ENCODE data around the gene PTPRD. TPM values are rescaled to one million over a fixed set of nuclear protein-coding genes. Genes with fewer than 3 reads are reported as not detected.
"Not testable (repeated sequence)": the region's sequence is repeated elsewhere in the genome, so short reads cannot be mapped to it uniquely, and the experiment has no call there.

The PTPRD gene
- total RNA-seq, 1 donor from 2014 or later = 20.9 TPM

DNA sequence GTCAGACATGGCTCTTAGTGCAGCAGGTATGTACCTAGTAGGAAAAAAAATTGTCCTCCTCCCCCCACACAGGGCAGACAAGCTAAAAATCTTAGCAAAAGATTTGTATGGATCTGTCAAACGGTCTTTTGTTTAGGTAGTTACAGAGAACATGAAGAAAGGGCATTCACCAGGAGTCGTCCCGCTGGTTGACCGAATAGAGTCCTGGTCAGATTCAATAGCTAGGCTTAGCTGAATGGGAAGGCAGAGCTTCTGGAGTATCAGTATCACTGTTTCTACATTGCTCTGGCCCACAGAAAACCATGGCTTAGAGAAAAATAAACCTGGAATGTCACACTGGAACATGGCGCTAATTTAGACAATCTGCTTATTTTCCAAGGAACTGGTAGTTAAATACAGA lies 642.3 kb downstream of the PTPRD start:
- DNase-seq (ENCODE audit: low spot score) = no peak

DNA sequence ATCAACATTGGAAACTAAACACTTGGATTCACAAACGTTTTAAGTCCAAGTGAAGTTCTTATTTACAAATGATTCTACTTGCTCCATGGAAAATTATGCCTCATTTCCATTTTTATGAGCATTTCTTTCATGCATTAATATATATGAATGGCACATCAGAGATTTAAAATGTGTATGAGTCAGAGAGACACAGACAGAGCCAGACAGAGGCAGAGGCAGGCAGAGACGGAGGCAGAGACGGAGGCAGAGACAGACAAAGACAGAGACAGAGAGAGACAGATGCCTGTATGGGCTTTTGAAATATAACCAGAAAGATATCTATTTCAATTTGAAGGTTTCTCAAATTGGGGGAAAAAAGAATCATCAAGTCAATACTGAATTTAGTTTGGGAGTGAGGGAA lies 649.0 kb downstream of the PTPRD start:
- DNase-seq (ENCODE audit: low spot score) = no peak

DNA sequence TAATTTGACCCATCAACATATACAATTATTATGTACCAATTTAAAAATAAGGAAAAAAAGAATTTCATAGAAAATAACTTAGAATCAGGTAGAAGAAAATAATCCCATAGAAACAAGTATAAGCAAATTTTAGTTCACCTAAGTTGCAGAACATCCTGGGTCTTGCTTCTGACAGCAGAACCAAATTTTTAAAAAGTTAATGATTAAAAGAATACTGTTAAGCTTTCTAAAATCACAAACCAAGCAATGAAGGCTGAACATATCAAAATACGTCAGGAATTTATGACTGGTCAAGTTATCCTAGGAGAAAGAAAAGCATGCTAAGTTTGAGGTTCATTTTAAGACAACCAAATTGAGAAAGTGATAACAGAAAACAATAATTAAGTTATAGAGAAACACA lies 650.9 kb downstream of the PTPRD start:
- no peak for DNase-seq (ENCODE audit: low spot score)

DNA sequence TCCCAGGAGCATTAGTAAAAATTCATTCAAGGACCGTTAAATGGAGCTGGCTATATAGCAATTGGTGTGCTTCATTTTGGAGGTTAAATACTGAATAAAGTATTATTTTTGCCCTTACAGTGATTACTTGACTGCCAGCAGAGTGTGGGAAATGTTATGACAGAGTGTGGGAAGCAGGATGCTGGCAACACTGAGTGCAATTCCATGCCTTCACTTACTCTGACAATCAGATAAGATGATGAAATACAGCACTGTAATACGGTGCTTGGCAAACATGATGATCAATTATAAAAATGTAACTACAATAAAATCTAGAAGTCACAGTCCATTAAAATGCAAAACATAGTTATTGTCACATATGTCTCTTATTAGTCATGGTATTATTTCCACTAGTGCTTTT lies 651.3 kb downstream of the PTPRD start:
- no peak for DNase-seq (ENCODE audit: low spot score)

DNA sequence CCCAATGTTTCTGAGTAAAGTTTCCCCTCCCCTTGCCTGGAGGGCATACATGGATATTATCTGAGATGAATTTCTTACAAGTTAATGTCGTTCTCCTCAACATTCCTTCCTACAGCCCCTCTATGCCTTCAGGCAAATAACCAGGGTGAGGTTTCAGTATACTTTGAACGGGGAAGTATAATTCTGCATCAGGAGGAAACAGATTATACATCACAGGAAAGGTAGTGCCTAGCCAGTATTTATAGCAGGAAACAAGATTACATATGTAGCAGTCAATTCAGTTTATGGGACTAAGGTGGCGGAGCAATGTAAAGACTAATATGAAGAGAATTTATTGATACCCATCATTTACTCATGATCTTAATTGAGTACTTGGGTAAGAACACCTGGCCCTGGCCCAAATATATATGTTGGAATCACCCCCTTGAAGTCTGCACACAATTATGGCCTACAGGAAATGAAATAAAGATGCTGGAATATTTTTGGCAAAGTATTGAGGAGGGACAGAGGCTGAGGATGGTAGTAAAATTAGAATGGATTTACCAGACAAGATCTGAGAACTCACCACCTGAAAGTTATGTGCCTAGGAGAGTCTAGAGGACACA lies 661.1 kb downstream of the PTPRD start:
- no peak for DNase-seq (ENCODE audit: low spot score)

DNA sequence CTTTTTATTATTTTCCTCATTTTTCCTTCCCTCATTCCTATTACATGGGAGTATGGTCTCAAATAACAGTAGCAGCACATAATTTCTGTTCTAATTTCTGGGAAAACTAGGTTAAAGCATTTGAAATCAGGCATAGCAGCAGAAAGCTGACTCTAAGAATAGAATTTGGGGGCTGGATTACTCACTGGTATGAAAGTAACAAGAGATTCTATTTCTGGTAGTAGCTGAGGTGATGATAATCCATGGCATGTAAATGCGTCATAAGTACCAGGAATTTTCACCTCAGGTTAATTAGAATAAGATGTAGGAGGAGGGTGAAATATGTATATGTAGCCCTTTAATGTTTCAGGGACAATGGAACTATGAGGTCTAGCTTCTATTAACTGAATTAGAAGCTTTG lies 662.0 kb downstream of the PTPRD start:
- DNase-seq (ENCODE audit: low spot score) = no peak

DNA sequence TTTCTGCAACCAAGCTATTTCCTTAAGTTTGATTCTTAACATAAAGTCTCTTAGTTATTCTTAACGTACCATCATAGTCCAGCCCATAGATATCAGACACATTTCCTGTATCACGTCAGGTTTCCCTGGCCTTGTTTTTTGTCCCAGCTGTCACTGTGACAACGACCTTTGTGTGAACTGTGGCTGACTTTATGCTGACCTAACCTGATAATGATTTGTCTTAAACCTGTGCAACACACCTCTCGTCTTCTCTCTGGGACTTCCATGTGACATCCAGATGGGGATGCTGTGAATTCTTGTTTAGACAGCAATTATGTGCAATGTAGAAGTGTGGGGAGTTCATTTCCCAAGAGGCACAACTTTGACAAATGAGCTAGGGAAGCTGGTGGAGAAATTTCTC lies 662.8 kb downstream of the PTPRD start:
- DNase-seq (ENCODE audit: low spot score) = no peak

DNA sequence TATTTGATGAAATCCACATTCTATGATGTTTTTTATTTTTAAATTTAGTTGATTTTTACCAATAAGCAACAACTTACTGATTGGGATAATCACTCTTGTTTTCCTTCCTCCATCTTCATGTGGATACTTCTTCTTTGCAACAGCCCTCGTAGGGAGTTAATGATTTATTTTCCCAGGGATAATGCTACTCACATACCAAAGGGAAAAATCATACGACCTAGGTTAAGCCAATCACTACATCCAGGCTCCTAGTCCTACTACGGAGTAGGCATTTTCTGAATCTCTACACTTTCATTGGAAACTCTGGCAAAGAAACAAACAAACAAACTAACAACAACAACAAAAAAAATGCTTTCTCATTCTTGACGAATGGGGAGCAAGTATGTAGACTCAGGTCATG lies 663.4 kb downstream of the PTPRD start:
- DNase-seq (ENCODE audit: low spot score) = no peak

DNA sequence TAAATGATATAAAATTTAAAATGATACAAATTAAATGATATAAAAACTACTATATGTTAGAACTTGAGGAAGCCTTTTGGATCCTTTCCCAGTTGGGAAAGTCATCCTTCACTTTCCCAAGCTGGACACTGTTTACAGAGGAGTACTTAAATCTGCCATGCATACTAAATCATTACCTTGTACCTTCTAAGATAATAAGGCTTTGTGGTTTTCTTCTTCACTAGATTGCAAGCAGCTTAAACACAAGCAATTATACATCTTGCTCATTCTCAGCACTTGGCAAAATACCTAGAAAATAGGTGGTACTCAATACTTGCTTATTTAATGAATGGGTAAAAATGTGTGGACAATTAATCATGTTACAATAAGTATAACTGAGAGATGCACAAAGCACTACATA lies 666.8 kb downstream of the PTPRD start:
- DNase-seq (ENCODE audit: low spot score) = no peak

DNA sequence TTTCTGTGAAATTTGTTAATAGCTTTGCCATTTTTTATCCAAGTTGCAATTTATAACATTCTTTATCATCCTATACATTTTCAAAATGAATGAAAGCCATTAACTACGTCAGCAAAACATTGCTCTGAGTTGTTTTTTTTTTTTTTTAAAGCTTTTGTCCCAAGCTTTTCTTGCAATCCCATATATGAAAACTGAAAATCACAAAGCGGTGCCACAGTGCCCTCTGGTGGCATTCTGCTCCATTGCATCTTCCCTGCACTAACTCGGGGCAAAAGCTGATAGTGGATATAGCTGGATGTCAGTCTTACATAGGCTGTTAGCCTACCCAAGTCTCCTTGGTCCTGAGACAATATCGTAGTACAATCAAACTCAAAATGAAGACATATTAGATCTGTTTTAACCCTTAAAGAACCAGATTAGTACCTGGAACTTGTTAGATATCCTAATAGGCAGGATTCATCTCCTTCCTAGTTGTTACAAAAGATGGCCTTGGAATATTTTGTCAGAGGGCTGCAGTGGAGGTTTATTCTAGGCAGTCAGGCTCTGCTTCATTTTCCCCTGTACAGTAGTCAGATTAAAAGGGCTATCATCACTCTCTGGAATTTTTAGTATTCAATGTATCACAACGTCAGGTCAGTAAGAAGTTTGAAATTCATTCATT lies 669.9 kb downstream of the PTPRD start:
- peak; percentile 48 for DNase-seq (ENCODE audit: low spot score)

DNA sequence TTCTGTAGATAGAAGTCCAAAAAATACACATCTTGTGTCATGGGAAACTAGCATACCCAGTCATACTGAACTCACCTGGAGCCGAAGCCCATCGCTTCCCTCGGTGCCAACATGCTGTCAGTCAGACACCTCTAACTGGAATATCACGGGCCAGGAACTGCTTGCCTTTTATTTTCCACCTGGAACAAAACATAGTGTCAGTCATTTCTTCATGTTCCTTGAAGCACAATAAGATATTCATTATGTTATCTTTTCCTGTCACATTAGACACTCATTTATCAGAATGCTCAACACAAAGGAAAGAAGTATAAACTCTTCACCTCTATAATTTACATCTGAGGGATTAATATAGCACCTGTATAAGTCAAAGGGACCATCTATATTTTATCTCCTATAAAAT lies 674.4 kb downstream of the PTPRD start:
- no peak for DNase-seq (ENCODE audit: low spot score)

DNA sequence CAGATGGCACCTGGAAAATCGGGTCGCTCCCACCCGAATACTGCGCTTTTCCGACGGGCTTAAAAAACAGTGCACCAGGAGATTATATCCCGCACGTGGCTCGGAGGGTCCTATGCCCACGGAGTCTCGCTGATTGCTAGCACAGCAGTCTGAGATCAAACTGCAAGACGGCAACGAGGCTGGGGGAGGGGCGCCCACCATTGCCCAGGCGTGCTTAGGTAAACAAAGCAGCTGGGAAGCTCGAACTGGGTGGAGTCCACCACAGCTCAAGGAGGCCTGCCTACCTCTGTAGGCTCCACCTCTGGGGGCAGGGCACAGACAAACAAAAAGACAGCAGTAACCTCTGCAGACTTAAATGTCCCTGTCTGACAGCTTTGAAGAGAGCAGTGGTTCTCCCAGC lies 681.3 kb downstream of the PTPRD start:
- not testable (repeated sequence) for DNase-seq (ENCODE audit: low spot score)

DNA sequence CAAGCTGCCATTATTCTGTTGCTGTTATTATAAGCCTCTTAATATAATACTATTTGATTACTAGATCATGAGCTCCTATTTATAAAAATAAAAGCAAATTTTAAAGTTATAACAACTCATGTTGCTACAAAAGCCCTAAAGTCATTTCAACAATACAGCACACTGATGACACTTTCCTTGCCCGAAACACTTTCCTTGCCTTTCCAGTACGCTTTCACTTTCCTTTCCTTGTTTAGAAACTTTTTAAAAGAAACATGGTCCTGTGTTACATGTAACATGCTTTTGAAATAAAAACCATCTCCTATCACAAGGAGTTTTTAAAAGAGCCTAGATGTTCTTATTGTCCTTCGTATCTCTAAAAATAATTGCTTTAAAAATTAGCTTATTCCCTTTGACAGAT lies 688.4 kb downstream of the PTPRD start:
- DNase-seq (ENCODE audit: low spot score) = no peak

DNA sequence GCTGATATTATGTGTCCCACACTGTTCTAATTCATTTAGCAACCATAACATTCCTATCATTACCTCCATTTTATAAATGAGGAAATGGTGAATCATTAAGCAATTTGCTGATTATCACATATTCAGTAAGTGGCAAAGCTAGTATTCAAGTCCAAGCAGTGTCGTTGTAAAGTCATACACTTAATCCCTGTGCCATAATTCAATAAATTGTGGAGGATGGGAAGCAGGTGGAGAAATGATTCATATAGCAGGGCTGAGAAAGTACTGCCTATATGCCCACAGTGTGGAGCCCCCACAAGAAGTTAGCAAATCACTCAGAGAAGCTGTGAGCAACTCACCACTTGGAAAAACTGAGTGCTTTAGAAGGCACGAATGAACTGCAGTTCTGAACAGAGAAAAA lies 691.0 kb downstream of the PTPRD start:
- no peak for DNase-seq (ENCODE audit: low spot score)

DNA sequence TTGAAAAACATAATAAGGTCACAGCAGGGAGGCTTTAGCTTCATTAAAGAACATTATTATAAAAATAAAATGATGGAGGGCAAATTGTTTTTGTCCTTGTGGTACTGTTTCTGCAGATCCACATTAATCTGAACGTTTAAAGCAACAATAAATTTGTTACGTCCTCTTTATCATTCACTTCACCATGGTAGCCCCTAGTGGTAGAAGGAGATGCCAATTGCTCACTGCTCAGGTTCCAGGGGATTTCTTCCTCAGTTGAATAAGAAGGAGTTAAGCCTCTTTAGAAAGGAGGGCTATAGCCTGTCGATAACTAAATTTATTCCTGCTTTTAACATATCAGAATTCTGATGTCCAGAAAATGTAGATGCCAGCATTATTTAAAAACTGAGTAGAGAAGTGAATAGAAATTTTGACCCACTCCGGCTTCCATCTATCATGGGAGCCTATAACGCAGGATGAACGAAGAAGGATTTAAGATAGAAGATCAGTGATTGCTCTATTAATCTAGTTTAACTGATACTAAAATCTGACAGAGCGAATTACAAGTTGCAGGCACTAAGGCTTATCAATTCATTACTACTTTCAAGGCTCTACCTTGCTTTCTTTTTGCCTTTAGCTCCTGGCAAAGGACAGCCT lies 692.3 kb downstream of the PTPRD start:
- DNase-seq (ENCODE audit: low spot score) = no peak

DNA sequence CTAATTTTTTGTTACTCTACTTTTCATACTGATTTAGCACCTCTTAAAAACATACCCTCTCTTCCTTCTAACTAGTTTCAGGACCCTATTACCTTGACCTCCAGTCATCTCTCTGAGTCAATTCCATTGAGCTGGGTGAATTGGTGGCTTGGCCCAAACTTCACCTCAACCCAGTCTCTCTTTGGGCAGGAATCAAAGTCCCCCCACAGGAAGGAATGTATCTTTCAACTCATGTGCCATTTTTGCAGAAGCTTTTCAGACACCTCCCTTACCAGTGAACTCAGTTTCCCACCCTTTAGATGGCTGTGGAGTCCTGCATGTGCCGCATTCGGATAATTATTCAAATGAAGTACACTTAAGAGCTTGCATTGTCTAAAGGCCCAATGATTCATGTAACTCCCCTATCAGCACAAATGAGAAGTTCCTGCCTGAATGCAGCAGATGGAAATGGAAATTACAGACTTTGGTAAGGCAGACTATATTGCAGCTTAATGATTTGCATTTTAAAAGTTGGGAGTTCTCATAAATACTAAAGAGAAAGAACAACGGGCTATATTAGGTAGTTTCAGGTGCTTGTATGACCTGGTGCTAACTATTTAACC lies 693.5 kb downstream of the PTPRD start:
- DNase-seq (ENCODE audit: low spot score) = no peak

DNA sequence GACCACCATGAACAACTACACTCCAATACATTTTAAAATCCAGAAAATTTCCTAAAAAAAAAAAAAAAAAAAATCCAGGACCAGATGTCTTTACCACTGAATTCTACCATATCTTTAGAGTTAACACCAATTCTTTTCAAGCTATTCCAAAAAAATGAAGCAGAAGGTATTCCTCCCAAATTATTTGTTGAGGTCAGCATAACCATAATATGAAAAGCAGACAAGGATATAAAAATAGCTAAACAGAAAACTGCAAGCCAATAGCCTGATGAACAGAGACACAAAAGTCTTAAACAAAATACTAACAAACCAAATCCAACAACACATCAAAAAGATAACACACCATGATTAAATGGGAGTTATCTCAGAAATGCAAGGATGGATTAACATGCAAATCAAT lies 695.4 kb downstream of the PTPRD start:
- no peak for DNase-seq (ENCODE audit: low spot score)

DNA sequence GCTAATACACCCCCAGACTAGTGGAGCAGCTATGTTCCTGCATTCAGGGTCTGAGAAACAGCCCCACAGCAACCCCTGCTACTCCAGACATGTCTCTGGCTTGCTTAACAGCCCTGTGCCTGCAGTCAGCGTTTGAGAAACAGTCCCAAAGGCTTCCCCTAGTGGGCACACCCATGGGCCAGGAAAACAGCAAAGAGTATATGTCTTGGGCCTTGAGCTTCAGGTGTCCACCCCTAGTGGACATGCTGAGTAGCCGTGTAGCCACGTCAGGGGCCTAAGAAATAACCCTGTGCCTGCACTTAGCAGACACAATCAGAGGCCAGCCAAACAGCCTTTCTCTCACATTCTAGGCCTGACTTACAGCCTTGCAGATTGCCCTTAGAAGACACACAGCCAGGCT lies 698.6 kb downstream of the PTPRD start:
- DNase-seq (ENCODE audit: low spot score) = no peak

DNA sequence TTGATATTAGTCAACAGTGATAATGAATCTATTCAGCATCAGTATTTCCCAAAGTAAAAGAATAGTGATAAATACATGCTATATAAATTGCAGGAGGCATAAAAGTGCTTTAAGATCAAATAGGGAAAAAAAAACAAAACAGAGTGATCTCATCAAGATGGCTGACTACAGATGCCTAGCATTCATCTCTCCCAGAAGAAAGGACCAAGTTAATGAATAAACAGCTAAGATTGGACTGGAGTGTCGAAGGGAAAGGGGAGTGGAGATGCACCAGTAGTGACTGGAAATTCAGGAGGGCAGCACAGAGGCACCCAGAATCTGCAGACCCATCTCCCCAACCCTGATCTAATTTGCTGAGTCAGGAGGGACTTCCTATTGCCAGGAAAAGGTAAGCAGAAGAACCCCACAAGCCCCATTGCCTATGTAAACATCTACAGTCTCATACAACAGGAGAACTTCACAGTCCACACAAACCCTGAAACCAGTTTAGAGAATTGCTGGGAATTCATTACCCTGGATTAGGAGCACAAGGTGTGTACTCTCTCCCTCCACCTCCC lies 699.4 kb downstream of the PTPRD start:
- DNase-seq (ENCODE audit: low spot score) = no peak

DNA sequence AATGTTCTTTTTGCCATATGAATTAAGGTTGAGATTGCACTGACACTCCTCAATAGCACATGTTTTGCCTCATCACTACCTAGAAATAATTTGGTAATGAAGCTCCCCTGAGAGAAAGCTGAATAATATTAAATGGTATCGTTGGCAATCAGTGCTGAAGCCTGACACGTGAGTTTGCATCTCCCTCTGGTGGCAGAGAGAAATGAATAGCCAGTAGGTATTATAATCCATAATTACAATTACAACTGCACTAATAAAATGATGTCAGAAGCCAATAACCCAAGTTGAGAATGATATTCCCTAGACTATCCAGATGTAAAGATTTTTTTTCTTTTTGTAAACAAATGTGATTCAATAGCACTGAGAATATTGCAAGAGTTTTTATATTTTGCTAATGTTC lies 700.3 kb downstream of the PTPRD start:
- DNase-seq (ENCODE audit: low spot score) = no peak

DNA sequence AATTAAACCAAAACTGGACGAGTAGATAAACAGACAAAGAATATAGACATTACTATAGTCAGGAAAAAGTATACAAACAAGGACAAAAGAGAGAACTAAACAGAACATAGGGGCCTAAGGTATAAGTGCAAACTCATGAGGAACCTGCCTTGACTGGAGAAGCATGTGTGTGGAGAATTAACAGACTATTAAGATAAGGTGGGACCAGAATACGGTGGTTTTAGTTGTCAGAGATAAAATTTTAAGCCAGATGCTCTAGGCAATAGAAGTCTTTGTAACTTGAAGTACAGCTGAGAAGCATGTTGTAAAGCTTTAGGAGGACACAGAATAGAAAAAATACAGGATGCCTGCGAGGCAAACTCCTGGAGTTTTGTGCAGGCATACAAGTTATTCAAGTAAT lies 707.1 kb downstream of the PTPRD start:
- DNase-seq (ENCODE audit: low spot score) = no peak

DNA sequence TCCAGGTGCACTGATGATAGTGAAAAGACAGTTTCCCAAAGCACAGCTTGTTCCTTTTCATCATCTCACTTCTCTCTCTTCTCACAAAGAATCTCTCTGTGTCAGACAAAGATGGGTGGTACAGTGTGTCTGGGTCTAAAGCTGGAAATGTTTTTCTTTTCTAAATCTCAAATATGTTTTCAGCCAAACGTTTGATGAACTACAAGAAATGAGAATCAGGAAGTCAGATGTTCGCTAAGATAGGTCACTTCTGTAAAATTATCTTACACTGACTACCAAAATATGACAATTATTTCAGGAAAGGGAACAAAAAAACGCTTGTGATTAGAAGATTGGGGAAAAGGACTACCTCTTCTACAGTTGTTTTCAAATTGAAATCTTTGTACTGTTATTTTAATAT lies 708.8 kb downstream of the PTPRD start:
- DNase-seq (ENCODE audit: low spot score) = no peak

DNA sequence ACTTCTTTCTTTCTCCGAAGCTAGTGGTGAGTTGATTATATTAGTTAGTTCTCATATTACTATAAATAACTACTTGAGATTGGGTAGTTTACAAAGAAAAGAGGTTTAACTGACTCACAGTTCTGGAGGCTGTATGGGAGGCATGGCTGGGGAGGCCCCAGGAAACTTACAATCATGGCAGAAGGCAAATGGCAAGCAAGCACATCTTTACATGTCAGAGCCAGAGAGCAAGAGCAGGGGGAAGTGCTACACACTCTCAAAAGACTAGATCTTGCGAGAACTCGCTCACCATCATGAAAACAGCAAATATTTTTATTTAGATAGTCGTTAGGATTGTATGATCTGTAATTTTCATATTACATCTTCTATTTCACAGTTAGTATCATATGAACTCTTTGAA lies 711.2 kb downstream of the PTPRD start:
- no peak for DNase-seq (ENCODE audit: low spot score)
